ENCODE data around the gene KEL.
"Not testable (repeated sequence)": the region's sequence is repeated elsewhere in the genome, so short reads cannot be mapped to it uniquely, and the experiment has no call there.

The KEL gene, protein sequence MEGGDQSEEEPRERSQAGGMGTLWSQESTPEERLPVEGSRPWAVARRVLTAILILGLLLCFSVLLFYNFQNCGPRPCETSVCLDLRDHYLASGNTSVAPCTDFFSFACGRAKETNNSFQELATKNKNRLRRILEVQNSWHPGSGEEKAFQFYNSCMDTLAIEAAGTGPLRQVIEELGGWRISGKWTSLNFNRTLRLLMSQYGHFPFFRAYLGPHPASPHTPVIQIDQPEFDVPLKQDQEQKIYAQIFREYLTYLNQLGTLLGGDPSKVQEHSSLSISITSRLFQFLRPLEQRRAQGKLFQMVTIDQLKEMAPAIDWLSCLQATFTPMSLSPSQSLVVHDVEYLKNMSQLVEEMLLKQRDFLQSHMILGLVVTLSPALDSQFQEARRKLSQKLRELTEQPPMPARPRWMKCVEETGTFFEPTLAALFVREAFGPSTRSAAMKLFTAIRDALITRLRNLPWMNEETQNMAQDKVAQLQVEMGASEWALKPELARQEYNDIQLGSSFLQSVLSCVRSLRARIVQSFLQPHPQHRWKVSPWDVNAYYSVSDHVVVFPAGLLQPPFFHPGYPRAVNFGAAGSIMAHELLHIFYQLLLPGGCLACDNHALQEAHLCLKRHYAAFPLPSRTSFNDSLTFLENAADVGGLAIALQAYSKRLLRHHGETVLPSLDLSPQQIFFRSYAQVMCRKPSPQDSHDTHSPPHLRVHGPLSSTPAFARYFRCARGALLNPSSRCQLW

DNA sequence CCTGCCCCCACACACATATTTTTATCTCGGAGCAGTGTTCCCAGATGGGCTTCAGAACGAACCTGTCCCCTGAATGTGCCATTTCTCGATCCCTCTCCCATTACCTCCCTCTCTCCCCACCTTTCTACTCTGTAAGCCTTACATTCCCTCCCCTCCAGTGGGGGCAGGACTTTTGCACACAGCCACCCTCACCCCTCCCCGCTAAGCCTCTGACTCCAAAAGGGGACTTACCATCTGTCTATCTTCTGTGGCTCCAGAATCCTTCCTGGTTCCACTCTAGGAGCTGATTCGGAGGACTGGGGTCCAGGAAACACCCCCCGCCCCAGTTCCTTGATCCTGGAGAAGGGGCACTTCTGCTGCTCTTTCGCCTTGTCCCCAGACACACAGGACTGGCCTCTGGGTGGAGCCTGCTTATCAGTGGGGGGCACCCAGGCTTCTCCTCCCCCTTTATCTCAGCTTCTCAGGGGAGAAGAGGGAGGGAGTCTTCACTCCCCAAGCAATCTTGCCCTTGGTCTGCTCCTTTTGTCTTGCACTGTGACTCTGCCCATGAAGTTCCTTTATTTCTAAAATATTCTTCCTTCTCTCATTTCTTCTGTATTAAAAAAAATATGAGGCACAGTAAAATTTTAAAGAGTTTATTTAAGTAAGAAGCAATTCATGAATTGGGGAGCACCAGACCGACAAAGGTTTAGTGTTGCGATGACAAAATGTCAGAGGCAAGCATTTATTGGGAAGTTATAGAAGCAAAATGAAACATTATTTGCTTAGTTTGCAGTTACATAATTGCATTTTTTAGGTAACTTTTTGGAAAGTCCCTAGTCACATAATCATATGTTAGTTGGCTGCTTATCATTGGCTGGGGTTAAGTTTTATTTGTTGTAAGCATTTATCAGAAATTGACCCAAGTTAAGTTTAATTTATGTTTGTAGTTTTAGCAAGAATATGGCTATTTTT lies at the start of gene KEL:
KEL (minus strand) TSS at position 391 of the 954 bp plus-strand sequence; CDS start at position 234, 157 bp downstream.
- H3K27ac ChIP-seq = no peak within 1 kb of the TSS
- DNase-seq (ENCODE audit: low read depth, low spot score) = no peak

GRCh38 chr7:143008007-143008901 lies 46.1 kb upstream of the KEL start:
- DNase-seq (ENCODE audit: low read depth, low spot score) = no peak
- H3K27ac ChIP-seq = no peak overlapping the region

GRCh38 chr7:143005632-143006260 lies 43.6 kb upstream of the KEL start:
- H3K27ac ChIP-seq = no peak overlapping the region
- DNase-seq (ENCODE audit: low read depth, low spot score) = no peak

GRCh38 chr7:143003393-143004051 lies 41.4 kb upstream of the KEL start:
- no peak for DNase-seq (ENCODE audit: low read depth, low spot score)
- no peak overlapping the region for H3K27ac ChIP-seq

- DNase-seq (ENCODE audit: low read depth, low spot score) = no peak
- no peak overlapping the region for H3K27ac ChIP-seq
Measured at GRCh38 chr7:143002898-143003297, 40.7 kb upstream of the KEL start.

GRCh38 chr7:143002106-143002505 lies 39.9 kb upstream of the KEL start:
- DNase-seq (ENCODE audit: low read depth, low spot score) = no peak
- no peak overlapping the region for H3K27ac ChIP-seq

DNA sequence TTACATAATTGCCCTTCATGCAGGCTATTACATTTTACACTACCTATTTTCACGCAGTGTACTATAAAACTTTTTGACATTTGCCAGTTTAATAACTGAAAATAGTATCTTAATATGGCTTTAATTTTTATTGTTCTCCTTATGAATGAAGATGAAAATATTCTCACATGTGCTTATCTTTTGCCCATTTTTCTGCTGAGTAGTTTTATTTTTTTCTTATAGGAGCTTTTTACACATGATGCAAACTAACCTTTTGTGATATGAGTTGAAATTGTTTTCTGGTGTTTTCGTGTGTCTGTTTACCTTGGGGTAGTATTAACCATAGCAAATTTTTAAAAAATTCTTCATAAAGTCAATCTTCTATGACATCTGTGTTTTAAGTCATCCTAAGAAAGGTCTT lies 38.5 kb upstream of the KEL start:
- no peak overlapping the region for H3K27ac ChIP-seq
- no peak for DNase-seq (ENCODE audit: low read depth, low spot score)

DNA sequence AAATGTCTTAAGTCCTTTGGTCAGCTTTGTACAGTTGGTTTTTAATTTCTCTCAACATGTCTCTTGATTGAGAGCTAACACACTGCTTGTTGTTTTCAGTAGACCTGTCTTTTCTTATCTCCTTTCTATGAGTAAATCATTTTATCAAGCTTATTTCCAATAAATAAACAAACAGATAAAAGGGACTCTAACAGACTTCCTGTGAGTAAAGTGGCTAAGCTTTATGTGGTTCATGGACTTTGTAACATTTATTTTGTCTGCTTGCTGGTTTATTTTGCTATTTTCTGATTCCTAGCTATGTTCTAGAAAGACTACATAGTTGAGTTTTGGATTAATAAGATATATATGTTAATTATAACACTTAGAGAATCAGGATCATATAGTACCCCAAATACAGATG lies 37.6 kb upstream of the KEL start:
- no peak for DNase-seq (ENCODE audit: low read depth, low spot score)
- H3K27ac ChIP-seq = no peak overlapping the region

- DNase-seq (ENCODE audit: low read depth, low spot score) = no peak
- no peak overlapping the region for H3K27ac ChIP-seq
Measured at GRCh38 chr7:142998966-142999365, 36.8 kb upstream of the KEL start.

- no peak for DNase-seq (ENCODE audit: low read depth, low spot score)
- no peak overlapping the region for H3K27ac ChIP-seq
Measured at GRCh38 chr7:142997456-142997989, 35.4 kb upstream of the KEL start.

GRCh38 chr7:142992427-142992826 lies 30.3 kb upstream of the KEL start:
- no peak for DNase-seq (ENCODE audit: low read depth, low spot score)
- no peak overlapping the region for H3K27ac ChIP-seq

GRCh38 chr7:142984297-142984696 lies 22.1 kb upstream of the KEL start:
- H3K27ac ChIP-seq = no peak overlapping the region
- DNase-seq (ENCODE audit: low read depth, low spot score) = no peak

DNA sequence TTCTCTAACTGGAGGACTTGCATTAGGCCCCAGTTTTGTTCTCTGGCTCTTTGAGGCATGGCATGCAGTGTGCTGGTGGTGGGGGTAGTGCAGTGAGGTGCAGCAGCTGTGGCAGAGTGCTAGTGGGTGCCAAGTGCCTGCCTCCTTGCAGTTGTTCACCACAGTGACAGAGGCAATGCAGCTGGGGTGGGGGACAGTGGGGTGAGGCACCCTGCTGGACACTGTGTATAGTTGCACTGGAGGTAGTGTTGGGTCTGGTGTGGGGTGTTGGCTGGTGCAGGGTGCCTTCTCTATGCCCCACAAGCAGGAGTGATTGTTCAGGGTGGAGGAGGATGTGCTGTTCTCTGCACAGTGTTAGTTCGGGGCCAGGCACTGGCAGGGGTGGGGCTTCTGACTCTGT lies 21.7 kb upstream of the KEL start:
- DNase-seq (ENCODE audit: low read depth, low spot score) = no peak
- no peak overlapping the region for H3K27ac ChIP-seq

DNA sequence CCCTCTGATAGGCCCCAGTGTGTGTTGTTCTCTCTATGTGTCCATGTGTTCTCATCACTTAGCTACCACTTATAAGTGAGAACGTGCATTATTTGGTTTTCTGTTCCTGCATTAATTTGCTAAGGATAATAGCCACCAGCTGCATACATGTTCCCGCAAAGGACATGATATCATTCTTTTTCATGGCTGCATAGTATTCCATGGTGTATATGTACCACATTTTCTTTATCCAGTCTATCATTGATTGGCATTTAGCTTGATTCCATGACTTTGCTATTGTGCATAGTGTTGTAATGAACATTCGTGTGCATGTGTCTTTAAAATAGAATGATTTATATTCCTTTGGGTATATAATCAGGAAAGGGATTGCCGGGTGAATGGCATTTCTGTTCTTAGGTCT lies 16.2 kb upstream of the KEL start:
- H3K27ac ChIP-seq; DNase-seq (ENCODE audit: low read depth, low spot score): not testable (repeated sequence)

GRCh38 chr7:142974626-142975025 lies 12.5 kb upstream of the KEL start:
- H3K27ac ChIP-seq = no peak overlapping the region
- no peak for DNase-seq (ENCODE audit: low read depth, low spot score)

DNA sequence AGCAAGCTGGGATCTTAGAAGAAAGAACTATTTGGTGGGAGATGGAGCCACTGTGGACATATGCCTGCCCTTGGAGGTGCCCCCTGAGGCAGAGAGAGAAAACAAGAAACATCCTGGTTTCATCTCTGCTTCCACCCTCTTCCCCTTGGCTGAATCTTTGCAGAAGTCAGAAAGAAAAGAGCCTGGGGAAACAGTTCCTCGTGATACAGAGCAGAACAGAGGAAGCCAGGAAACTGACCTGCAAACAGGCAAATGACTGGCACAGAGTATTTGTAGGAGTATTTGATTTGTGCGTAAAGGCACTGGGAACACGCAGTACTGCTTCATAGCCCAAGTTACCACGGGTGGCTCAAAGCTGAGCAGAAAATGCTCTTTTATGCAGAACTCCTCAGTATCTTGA lies 7.0 kb upstream of the KEL start:
- DNase-seq (ENCODE audit: low read depth, low spot score) = no peak

GRCh38 chr7:142968229-142968628 lies 6.1 kb upstream of the KEL start:
- no peak overlapping the region for H3K27ac ChIP-seq
- no peak for DNase-seq (ENCODE audit: low read depth, low spot score)

More for the DNA sequence above, 7.0 kb upstream of the KEL start:
- H3K27ac ChIP-seq = no peak overlapping the region

DNA sequence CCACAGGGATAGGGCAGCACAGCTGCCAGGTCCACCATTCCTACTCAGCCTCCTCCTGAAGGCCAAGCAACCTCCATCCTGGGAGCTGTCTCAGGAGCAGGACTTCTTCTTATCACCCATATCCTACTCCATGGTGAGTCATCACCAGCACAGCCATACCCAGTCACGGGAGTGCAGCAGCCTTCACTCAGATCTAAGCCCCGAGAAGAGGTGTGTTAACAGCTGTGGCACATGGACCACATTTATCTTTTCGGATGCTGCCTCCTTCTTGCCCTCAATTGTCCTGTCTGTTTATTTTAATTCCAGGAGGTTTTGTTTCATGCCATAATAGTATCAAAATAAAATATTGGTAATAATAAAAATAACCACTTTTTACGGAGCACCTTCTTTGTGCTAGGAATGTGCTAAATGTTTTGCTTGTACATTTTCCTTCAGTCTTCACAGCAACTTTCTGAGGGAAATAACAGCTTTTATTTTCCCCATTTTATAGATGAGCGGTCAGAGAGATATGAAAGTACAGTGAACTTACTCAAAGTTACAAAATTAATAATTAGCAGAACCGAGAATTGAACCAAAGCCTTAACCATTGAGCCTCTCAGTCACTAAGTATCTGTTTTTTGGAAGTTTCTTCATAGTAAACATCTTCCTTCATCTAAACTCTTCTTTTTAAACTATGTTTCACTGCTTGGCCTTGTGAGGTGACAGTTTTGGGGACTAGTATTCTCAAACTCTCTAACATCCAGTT lies 2.5 kb upstream of the KEL start:
- H3K27ac ChIP-seq = no peak overlapping the region
- DNase-seq (ENCODE audit: low read depth, low spot score) = no peak
